Thymus (tissue), 14 donors: ENCODE data around the gene ARMC2. TPM values are rescaled to one million over a fixed set of nuclear protein-coding genes. Genes with fewer than 3 reads are reported as not detected.
A peak's percentile ranks its signal among the peaks of the same experiment; 100 is the strongest.

ENCODE experiments used
- DNase-seq, 9 donors: peaks; one replicate each; pipeline ENCODE4 v3.0.0-alpha.2; 2013; ENCODE audit warnings: low spot score in 9 of 9, low read depth in 6 of 9, missing footprints in 1 of 9
- H3K27ac ChIP-seq, 2 donors: one replicate each; pipeline ENCODE4 v1.5.1; 2013; ENCODE audit warnings: control low read depth in 1 of 2, low read depth in 1 of 2, low read length in 1 of 2, mild to moderate bottlenecking in 1 of 2, moderate library complexity in 1 of 2
- H3K27me3 ChIP-seq, 2 donors: one replicate each; pipeline ENCODE4 v1.5.1; 2013; ENCODE audit warnings: low read length in 1 of 2; ENCODE audit not compliant: control insufficient read depth in 2 of 2, insufficient read depth in 1 of 2
- H3K36me3 ChIP-seq, 2 donors: one replicate each; pipeline ENCODE4 v1.5.1; 2013; ENCODE audit warnings: low read length in 1 of 2, mild to moderate bottlenecking in 1 of 2, moderate library complexity in 1 of 2; ENCODE audit not compliant: control insufficient read depth in 2 of 2, insufficient read depth in 2 of 2
- H3K4me1 ChIP-seq, 2 donors: one replicate each; pipeline ENCODE4 v1.5.1; 2013; ENCODE audit warnings: low read length in 2 of 2; ENCODE audit not compliant: control insufficient read depth in 2 of 2, insufficient read depth in 2 of 2
- H3K4me3 ChIP-seq, 2 donors: one replicate each; pipeline ENCODE4 v1.5.1; 2013; ENCODE audit warnings: low read length in 2 of 2, control low read depth in 1 of 2, mild to moderate bottlenecking in 1 of 2
- H3K9me3 ChIP-seq, 2 donors: one replicate each; pipeline ENCODE4 v1.5.1; 2013; ENCODE audit warnings: low read length in 1 of 2, mild to moderate bottlenecking in 1 of 2; ENCODE audit not compliant: control insufficient read depth in 2 of 2, insufficient read depth in 1 of 2
- WGBS: extraction: QIAGEN DNeasy Blood & Tissue Kit; methylation state at CpG from one replicate; pipeline ENCODE4 v1.1.7; 2013; 5-methylcytosine and 5-hydroxymethylcytosine counted together
- long read RNA-seq, 10 donors: transcript quantifications; one replicate each; lab custom pipeline, GENCODE V29; 2026
- polyA plus RNA-seq: library from polyadenylated mRNA; stranded (reverse); fragments of 200-250 nt; gene quantifications from one replicate; pipeline ENCODE4 v1.2.3, GENCODE V29; 2013
- total RNA-seq: library from RNA; stranded (reverse); fragments of 120-200 nt; gene quantifications from one replicate; pipeline ENCODE4 v1.2.4, GENCODE V29; 2013
- donor health status: healthy.

Gene ARMC2
- 1.9 TPM for total RNA-seq
- polyA plus RNA-seq, result 1.8 TPM
- long read RNA-seq, donor 1, result 0 reads
- long read RNA-seq, donor 2, result 0 reads
- long read RNA-seq, donor 3, partial matches to known transcripts, result 6 of 6 reads
- long read RNA-seq, donor 3, other reads (novel, unspliced or antisense), result 0 of 6 reads
- long read RNA-seq, donor 4, partial matches to known transcripts, result 10 of 10 reads
- long read RNA-seq, donor 4, other reads (novel, unspliced or antisense), result 0 of 10 reads
- long read RNA-seq, donor 5, result 0 reads
- long read RNA-seq, donor 6, result 0 reads
- long read RNA-seq, donor 7, result 0 reads
- long read RNA-seq, donor 8, result 0 reads
- long read RNA-seq, donor 9, result 0 reads
- long read RNA-seq, donor 10, result 0 reads

GRCh38 chr6:108848116-108848868 lies at the start of gene ARMC2:
TSS of gene ARMC2 (plus strand) at chr6:108848422. CDS start at chr6:108854268, 5,846 bp downstream.
- H3K27me3 ChIP-seq, result no peaks in the 10 kb centered on the region
- H3K27ac ChIP-seq, result peak within 1 kb of the TSS; percentile 3 to 26
- WGBS, result under 1% methylated on average over 61 of the region's 61 CpGs
- DNase-seq, result peak; percentile 27 to 85 (median 70)
- peak within 1 kb of the TSS; percentile 79 to 81 for H3K4me3 ChIP-seq
- H3K4me1 ChIP-seq, result peaks cover 0 to 11% of the 10 kb centered on the region in 2 donors
- H3K36me3 ChIP-seq, result no peaks in the 10 kb centered on the region
- H3K9me3 ChIP-seq, result no peaks in the 10 kb centered on the region

- Histone ChIP-seq H3K36me3 (no peaks in the 10 kb centered on the region), H3K27me3 (no peaks in the 10 kb centered on the region), H3K9me3 (no peaks in the 10 kb centered on the region), H3K27ac (peak overlapping the region; percentile 33 to 56), H3K4me3 (no peak overlapping the region), H3K4me1 (peaks cover 9 to 30% of the 10 kb centered on the region in 2 donors)
- WGBS, result 43% methylated on average over 18 of the region's 18 CpGs
- DNase-seq, result peak in 8 of 9 donors; percentile 33 to 80 (median 58)
Measured at GRCh38 chr6:108798670-108799353, 49.4 kb upstream of the ARMC2 start.

- Histone ChIP-seq H3K36me3 (no peaks in the 10 kb centered on the region), H3K4me1 (peaks cover 9 to 30% of the 10 kb centered on the region in 2 donors), H3K9me3 (no peaks in the 10 kb centered on the region), H3K27me3 (no peaks in the 10 kb centered on the region), H3K4me3 (no peak overlapping the region), H3K27ac (peak overlapping the region in 1 of 2 donors; percentile 40)
- DNase-seq, result no peak
- 90% methylated on average over 9 of the region's 9 CpGs for WGBS
Measured at GRCh38 chr6:108799354-108799717, 48.9 kb upstream of the ARMC2 start.

- WGBS, result 69% methylated on average over 1 of the region's 1 CpG
- peak in 1 of 9 donors; percentile 41 for DNase-seq
- H3K27ac ChIP-seq, result no peak overlapping the region
- H3K9me3 ChIP-seq, result no peaks in the 10 kb centered on the region
- no peaks in the 10 kb centered on the region for H3K36me3 ChIP-seq
- no peaks in the 10 kb centered on the region for H3K27me3 ChIP-seq
- H3K4me1 ChIP-seq, result peaks cover 9 to 30% of the 10 kb centered on the region in 2 donors
- H3K4me3 ChIP-seq, result no peak overlapping the region
Measured at GRCh38 chr6:108799791-108800190, 48.4 kb upstream of the ARMC2 start.

GRCh38 chr6:108800427-108800864 lies 47.8 kb upstream of the ARMC2 start:
- Histone ChIP-seq H3K4me3 (no peak overlapping the region), H3K9me3 (no peaks in the 10 kb centered on the region), H3K27ac (peak overlapping the region in 1 of 2 donors; percentile 23), H3K4me1 (peaks cover 9 to 30% of the 10 kb centered on the region in 2 donors), H3K36me3 (no peaks in the 10 kb centered on the region), H3K27me3 (no peaks in the 10 kb centered on the region)
- no peak for DNase-seq
- WGBS, result 94% methylated on average over 6 of the region's 6 CpGs

GRCh38 chr6:108801366-108801765 lies 46.9 kb upstream of the ARMC2 start:
- 83% methylated on average over 2 of the region's 2 CpGs for WGBS
- H3K4me1 ChIP-seq, result peaks cover 9 to 30% of the 10 kb centered on the region in 2 donors
- H3K4me3 ChIP-seq, result no peak overlapping the region

GRCh38 chr6:108803982-108804490 lies 44.2 kb upstream of the ARMC2 start:
- no peak for DNase-seq

More at GRCh38 chr6:108801366-108801765, 46.9 kb upstream of the ARMC2 start:
- H3K9me3 ChIP-seq, result no peaks in the 10 kb centered on the region
- no peaks in the 10 kb centered on the region for H3K36me3 ChIP-seq
- no peaks in the 10 kb centered on the region for H3K27me3 ChIP-seq
- no peak for DNase-seq
- no peak overlapping the region for H3K27ac ChIP-seq

GRCh38 chr6:108804956-108805355 lies 43.3 kb upstream of the ARMC2 start:
- Histone ChIP-seq H3K36me3 (no peaks in the 10 kb centered on the region), H3K4me1 (peaks cover 0 to 8% of the 10 kb centered on the region in 2 donors), H3K27me3 (no peaks in the 10 kb centered on the region), H3K4me3 (no peak overlapping the region), H3K9me3 (no peaks in the 10 kb centered on the region), H3K27ac (no peak overlapping the region)
- no peak for DNase-seq
- WGBS, result 97% methylated on average over 6 of the region's 6 CpGs

More at GRCh38 chr6:108803982-108804490, 44.2 kb upstream of the ARMC2 start:
- Histone ChIP-seq H3K36me3 (no peaks in the 10 kb centered on the region), H3K4me1 (peaks cover under 1 to 17% of the 10 kb centered on the region in 2 donors), H3K27ac (no peak overlapping the region), H3K9me3 (no peaks in the 10 kb centered on the region), H3K4me3 (no peak overlapping the region), H3K27me3 (no peaks in the 10 kb centered on the region)
- WGBS, result 96% methylated on average over 6 of the region's 6 CpGs
